CD14-positive monocyte (primary cell): ENCODE results near the gene CELSR3. TPM values are rescaled to one million over a fixed set of nuclear protein-coding genes. Genes with fewer than 3 reads are reported as not detected.

Experiments
- DNase-seq, 3 donors: peaks; one replicate each; pipeline ENCODE4 v3.0.0-alpha.2; 2011 to 2022
- H2AFZ ChIP-seq: 2 replicates; pipeline ENCODE4 v1.6.0; 2012; ENCODE audit warnings: mild to moderate bottlenecking, low read depth, low read length, inconsistent platforms; ENCODE audit not compliant: insufficient read depth, poor library complexity, severe bottlenecking
- H3K27ac ChIP-seq, 2 donors: 1 replicate in 1 of 2; 2 replicates in 1 of 2; pipeline ENCODE4 v1.5.1; 2012 to 2013; ENCODE audit warnings: low read length in 2 of 2, control low read depth in 1 of 2, inconsistent platforms in 1 of 2, low read depth in 1 of 2, mild to moderate bottlenecking in 1 of 2
- H3K27me3 ChIP-seq, 2 donors: one replicate each; pipeline versions ENCODE4 v1.6.0 to v1.6.1; 2011 to 2013; ENCODE audit warnings: low read length in 2 of 2; ENCODE audit not compliant: control insufficient read depth in 2 of 2, insufficient read depth in 2 of 2
- H3K36me3 ChIP-seq, 2 donors: replicated peaks in 1 of 2; 1 replicate in 1 of 2; 2 replicates in 1 of 2; pipeline versions ENCODE4 v1.5.1 to v1.6.1; 2012 to 2013; ENCODE audit warnings: low read length in 2 of 2, control low read depth in 1 of 2, inconsistent platforms in 1 of 2, mild to moderate bottlenecking in 1 of 2; ENCODE audit not compliant: insufficient read depth in 2 of 2, control insufficient read depth in 1 of 2
- H3K4me1 ChIP-seq, 2 donors: 1 replicate in 1 of 2; 2 replicates in 1 of 2; pipeline versions ENCODE4 v1.5.1 to v1.6.1; 2012 to 2013; ENCODE audit warnings: low read length in 2 of 2, control low read depth in 1 of 2, inconsistent platforms in 1 of 2, mild to moderate bottlenecking in 1 of 2, moderate library complexity in 1 of 2; ENCODE audit not compliant: insufficient read depth in 2 of 2, control insufficient read depth in 1 of 2
- H3K4me2 ChIP-seq: replicated peaks from 2 replicates; pipeline ENCODE3; 2012; ENCODE audit warnings: low read length, moderate library complexity, mild to moderate bottlenecking; ENCODE audit not compliant: poor library complexity, severe bottlenecking; ENCODE audit errors: extremely low read depth
- H3K4me3 ChIP-seq, 3 experiments: fragments of 200-600 bp in 1 of 3; sonication (generic) in 1 of 3; replicated peaks in 1 of 3; 1 replicate in 2 of 3; 2 replicates in 1 of 3; pipeline ENCODE4 v1.5.1; 2011 to 2013; ENCODE audit warnings: low read length in 3 of 3, mild to moderate bottlenecking in 3 of 3, control low read depth in 2 of 3, low read depth in 2 of 3, inconsistent platforms in 1 of 3, moderate library complexity in 1 of 3
- H3K79me2 ChIP-seq: 2 replicates; pipeline ENCODE4 v1.6.0; 2012; ENCODE audit warnings: mild to moderate bottlenecking, control low read depth, inconsistent platforms, low read length, moderate library complexity; ENCODE audit not compliant: insufficient read depth
- H3K9ac ChIP-seq: 2 replicates; pipeline ENCODE4 v1.6.0; 2017; ENCODE audit warnings: low read length, mild to moderate bottlenecking; ENCODE audit not compliant: insufficient read depth, poor library complexity, severe bottlenecking
- H3K9me3 ChIP-seq, 2 donors: replicated peaks in 1 of 2; 1 replicate in 1 of 2; 2 replicates in 1 of 2; pipeline versions ENCODE4 v1.5.1 to v1.6.1; 2012 to 2013; ENCODE audit warnings: low read length in 2 of 2, control low read depth in 1 of 2; ENCODE audit not compliant: control insufficient read depth in 1 of 2, insufficient read depth in 1 of 2
- H4K20me1 ChIP-seq: 2 replicates; pipeline ENCODE4 v1.6.0; 2012; ENCODE audit warnings: mild to moderate bottlenecking, low read length, control low read depth, moderate library complexity; ENCODE audit not compliant: insufficient read depth
- H3K27ac Mint-ChIP-seq, 7 donors: one replicate each; pipeline ENCODE4 v1.8.0; 2020; ENCODE audit warnings: mild to moderate bottlenecking in 7 of 7, mixed read lengths in 7 of 7, moderate library complexity in 6 of 7, inconsistent platforms in 2 of 7
- H3K27me3 Mint-ChIP-seq, 3 donors: one replicate each; pipeline ENCODE4 v1.8.0; 2021 to 2022; ENCODE audit warnings: low read depth in 3 of 3, mild to moderate bottlenecking in 3 of 3, mixed read lengths in 3 of 3, moderate library complexity in 3 of 3, inconsistent platforms in 1 of 3
- H3K36me3 Mint-ChIP-seq, 2 donors: one replicate each; pipeline ENCODE4 v1.8.0; 2020; ENCODE audit warnings: mixed read lengths in 2 of 2, inconsistent platforms in 1 of 2, mild to moderate bottlenecking in 1 of 2
- H3K4me1 Mint-ChIP-seq: one replicate; pipeline ENCODE4 v1.8.0; 2020; ENCODE audit warnings: mild to moderate bottlenecking, mixed read lengths
- H3K4me3 Mint-ChIP-seq, 2 donors: one replicate each; pipeline ENCODE4 v1.8.0; 2020; ENCODE audit warnings: mild to moderate bottlenecking in 2 of 2, mixed read lengths in 2 of 2, moderate library complexity in 1 of 2
- H3K9me3 Mint-ChIP-seq, 7 donors: one replicate each; pipeline ENCODE4 v1.8.0; 2020 to 2022; ENCODE audit warnings: mixed read lengths in 7 of 7, mild to moderate bottlenecking in 6 of 7, moderate library complexity in 6 of 7, inconsistent platforms in 2 of 7
- CTCF ChIP-seq: fragments of 200-600 bp; IDR thresholded peaks from one replicate; pipeline ENCODE4 v1.8.0; 2022; ENCODE audit warnings: antibody characterized with exemption, mild to moderate bottlenecking
- WGBS: methylation state at CpG from one replicate; pipeline ENCODE4 v1.1.5; 2013; ENCODE audit warnings: missing lambda C conversion rate; ENCODE audit not compliant: insufficient coverage; 5-methylcytosine and 5-hydroxymethylcytosine counted together
- intact Hi-C, 2 donors: fragments of 100-400 bp; cut with micrococcal nuclease; formaldehyde crosslinking; loops; one replicate each; pipeline versions ENCODE4 v1.15.0 to v1.15.1; 2023
- polyA plus RNA-seq, 3 donors: library from polyadenylated mRNA; depleted of rRNA in 1 of 3; unstranded in 2 of 3; stranded (reverse) in 1 of 3; fragments of 300-500 nt in 2 of 3; fragments of >200 nt in 1 of 3; fragmentation: Illumina TruSeq in 2 of 3; gene quantifications; 1 replicate in 2 of 3; 2 replicates in 1 of 3; pipeline ENCODE4 v1.2.3, GENCODE V29; 2012 to 2021

Gene CELSR3
- polyA plus RNA-seq, 3 donors = 0.95 TPM; not detected in 2

- H3K4me1 Mint-ChIP-seq = peaks cover 14% of the 10 kb centered on the region
- no peaks in the 10 kb centered on the region for H3K36me3 Mint-ChIP-seq
- Histone ChIP-seq H3K79me2 (peaks cover 4% of the 10 kb centered on the region), H3K27me3 (no peaks in the 10 kb centered on the region), H3K4me2 (peak overlapping the region; percentile 22), H3K4me3 (no peak overlapping the region), H3K4me1 (peaks cover 22 to 25% of the 10 kb centered on the region in 2 donors), H3K27ac (peak overlapping the region; percentile 44 to 82), H3K9me3 (peaks cover 22 to 26% of the 10 kb centered on the region in 2 donors), H4K20me1 (no peaks in the 10 kb centered on the region), H3K36me3 (no peaks in the 10 kb centered on the region), H3K9ac (no peak overlapping the region), H2AFZ (peak overlapping the region; percentile 9)
- peak overlapping the region in 1 of 2 donors; percentile 55 for H3K4me3 Mint-ChIP-seq
- no peak for TF ChIP-seq CTCF
- H3K27me3 Mint-ChIP-seq = peaks cover 0 to 4% (median 3%) of the 10 kb centered on the region in 3 donors
- H3K9me3 Mint-ChIP-seq = peaks cover 7 to 34% (median 28%) of the 10 kb centered on the region in 7 donors
- WGBS = no CpG with 5 or more reads among the region's 3 CpGs
- intact Hi-C loops = no loop called here
- DNase-seq = peak; percentile 79 to 97 (median 95)
- H3K27ac Mint-ChIP-seq = peak overlapping the region; percentile 83 to 96 (median 93)
Measured at GRCh38 chr3:48614044-48614443, 48.6 kb downstream of the CELSR3 start.

GRCh38 chr3:48612309-48612708 lies 50.4 kb downstream of the CELSR3 start:
- Histone ChIP-seq H3K36me3 (peaks cover 0 to 7% of the 10 kb centered on the region in 2 donors), H3K4me1 (peaks cover 31 to 35% of the 10 kb centered on the region in 2 donors), H3K4me3 (no peak overlapping the region), H3K9me3 (peaks cover 6 to 13% of the 10 kb centered on the region in 2 donors), H3K4me2 (no peak overlapping the region), H2AFZ (no peak overlapping the region), H3K79me2 (peaks cover 21% of the 10 kb centered on the region), H3K9ac (no peak overlapping the region), H3K27me3 (no peaks in the 10 kb centered on the region), H4K20me1 (peaks cover 4% of the 10 kb centered on the region), H3K27ac (no peak overlapping the region)
- Mint-ChIP-seq H3K9me3 (peaks cover 3 to 19% (median 12%) of the 10 kb centered on the region in 7 donors), H3K4me1 (peaks cover 27% of the 10 kb centered on the region), H3K27ac (peak overlapping the region in 1 of 7 donors; percentile 54), H3K27me3 (peaks cover 0 to 4% (median 3%) of the 10 kb centered on the region in 3 donors), H3K36me3 (peaks cover 8 to 13% of the 10 kb centered on the region in 2 donors), H3K4me3 (no peak overlapping the region)
- intact Hi-C loops = no loop called here
- WGBS = 100% methylated on average over 1 of the region's 1 CpG
- TF ChIP-seq CTCF = no peak
- no peak for DNase-seq
